ENCODE data around the gene SMIM44.

Gene SMIM44

DNA sequence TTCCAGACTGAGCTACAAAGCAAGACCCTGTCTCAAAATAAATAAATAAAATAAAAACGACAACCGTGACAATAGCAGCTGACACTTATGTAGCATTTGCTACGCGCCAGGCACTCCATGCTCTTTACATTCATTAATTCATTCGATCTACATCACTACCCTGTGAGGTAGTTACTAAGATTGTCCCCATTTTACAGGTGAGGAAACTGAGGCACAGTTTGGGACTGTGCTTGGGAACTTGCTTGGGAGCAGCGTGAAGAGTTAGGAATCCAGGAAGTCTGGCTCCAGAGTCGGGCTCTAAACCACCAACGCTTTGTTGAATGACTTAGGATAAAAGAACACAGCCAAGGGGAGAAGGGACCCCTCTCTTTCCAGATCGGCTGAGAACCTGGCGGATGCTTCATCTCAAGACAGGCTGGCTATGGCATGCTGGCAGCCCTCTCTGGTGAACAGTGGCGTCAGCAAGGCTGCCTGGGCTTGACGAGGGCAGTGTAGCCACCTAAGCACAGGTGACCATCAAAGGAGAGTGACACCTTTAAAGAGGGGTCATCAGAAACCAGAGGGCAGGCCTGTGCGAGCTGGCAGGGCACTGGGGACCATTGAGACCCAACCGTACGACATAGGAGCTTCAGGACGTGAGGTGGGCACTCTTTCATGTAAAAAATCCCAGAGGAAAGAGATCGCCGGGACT, 16.6 kb upstream of the SMIM44 start:
- no peak for DNase-seq

DNA sequence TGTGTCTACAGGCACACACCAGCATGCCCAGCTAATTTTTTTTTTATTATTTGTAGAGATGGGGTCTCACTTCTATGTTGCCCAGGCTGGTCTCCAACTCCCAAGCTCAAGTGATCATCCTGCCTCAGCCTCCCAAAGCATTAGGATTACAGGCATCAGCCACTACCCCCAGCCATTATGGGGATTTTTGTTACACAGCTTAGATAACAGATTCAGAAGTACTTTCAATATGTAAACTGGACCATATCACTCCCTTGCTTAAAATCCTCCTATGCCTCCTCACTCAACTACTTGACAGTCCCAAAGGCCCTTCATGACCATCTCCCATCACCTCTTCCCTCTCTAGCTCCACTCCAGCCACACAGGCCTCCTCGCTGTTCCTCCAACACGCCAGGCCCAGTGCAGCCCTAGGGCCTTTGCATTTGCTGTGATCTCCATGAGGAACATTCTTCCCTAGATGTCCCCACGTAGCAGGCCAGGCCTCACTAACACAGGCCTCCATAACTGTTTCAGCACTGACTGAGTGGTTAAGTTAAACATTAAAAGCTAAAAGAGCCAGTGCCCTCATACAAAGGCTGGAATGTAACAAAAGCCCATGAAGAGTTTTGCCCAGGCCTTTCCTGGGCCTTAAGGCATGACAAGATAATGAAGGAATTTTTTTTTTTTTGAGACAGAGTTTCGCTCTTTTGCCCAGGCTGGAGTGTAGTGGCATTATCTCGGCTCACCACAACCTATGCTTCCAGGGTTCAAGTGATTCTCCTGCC, 14.7 kb upstream of the SMIM44 start:
- DNase-seq, result no peak

DNA sequence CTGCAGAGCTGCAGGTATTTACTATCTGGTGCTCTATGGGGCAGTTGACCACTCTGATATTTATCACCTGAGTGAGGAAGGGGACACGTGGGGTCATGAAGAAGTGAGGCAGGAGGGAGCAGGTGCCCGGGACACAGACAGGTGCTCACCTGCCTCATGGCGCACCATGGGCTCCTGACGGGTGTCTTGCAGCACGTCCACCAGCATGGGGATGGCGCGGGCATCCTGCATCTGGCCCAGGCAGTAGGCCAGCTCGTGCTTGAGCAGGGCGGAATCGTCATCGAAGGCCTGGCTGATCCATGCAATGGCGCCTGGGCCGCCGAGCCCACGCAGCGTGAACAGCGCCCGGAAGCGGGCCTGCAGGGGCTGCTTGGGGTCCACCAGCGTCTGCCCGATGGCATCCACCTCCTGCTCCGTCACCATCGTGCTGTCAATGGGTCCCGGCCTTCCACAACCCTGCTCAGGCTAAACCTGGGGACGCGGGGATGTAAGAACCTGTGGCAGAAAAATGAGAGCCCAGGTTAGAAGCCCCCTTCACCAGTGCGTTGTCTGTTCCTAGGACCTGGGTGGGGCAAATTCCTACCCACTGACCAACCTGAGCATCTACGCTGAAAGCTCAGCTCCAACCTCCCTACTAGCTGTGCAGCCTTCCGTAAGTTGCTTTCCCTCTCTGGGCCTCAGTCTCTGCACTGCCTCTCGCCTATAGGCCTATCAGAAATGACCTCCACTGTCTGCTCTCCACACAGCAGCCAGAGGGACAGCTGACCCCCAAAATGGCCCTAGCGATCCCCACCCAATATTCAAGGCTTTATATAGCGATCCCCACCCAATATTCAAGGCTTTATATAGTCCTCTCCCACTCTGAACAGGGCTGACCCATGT, 13.4 kb upstream of the SMIM44 start:
- DNase-seq, result no peak

DNA sequence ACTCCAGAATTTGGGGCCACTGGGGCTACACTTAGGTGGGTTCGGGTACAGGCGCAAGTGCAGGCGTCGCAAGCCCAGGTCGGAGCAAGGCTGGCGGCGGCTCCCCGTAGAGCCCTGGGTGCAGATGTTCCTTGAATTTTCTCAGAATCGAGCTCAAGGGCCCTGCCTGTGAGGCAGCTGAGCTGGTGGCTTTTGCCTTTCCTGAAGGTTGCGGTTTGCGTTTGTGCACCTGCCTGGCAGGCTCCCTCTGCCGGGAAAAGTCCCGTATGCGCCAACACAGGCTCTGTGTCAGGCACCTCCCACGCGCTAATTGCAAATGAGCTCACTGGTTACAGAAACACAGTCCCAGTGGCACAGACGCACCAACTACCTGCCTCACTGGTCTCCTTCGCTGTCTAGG, 11.3 kb upstream of the SMIM44 start:
- DNase-seq, result no peak

DNA sequence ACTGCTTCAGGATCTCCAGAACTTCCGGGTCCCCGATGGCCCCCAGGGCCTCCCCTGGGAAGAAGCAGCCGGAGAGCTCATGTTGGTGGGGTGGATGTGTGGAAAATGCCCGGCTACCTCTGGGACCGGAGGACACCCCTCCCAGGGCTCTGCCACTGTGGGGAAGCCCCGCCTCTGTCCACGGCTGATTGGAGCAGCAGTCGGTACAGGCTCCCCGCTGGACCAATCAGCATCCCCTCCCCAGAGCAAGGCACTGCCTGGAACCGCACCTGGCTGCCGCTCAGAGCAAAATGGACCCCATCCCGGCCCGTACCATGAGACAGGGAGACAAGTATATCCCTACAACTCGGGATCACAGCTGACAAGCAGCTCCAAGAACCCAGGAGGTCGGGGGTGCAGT, 10.8 kb upstream of the SMIM44 start:
- no peak for DNase-seq

DNA sequence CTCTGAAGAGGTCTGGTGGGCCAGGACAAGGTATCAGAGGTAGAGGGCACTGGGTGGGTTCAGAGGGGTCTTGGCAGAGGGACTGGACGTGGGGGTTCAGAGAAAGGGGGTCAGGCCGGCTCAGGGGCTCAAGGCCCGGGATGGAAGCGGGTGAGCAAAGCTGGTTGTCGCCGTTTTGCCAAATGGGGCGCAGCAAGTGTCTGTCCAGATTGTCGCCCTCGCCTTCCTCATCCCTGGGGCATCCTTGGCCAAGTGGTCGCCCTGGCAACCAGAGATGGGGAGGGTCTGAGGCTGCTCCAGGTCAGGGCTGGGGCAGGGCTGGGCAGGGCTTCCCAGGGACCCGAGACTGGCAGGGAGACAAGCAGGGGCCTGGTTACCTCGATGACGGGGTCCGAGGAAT, 10.4 kb upstream of the SMIM44 start:
- no peak for DNase-seq

DNA sequence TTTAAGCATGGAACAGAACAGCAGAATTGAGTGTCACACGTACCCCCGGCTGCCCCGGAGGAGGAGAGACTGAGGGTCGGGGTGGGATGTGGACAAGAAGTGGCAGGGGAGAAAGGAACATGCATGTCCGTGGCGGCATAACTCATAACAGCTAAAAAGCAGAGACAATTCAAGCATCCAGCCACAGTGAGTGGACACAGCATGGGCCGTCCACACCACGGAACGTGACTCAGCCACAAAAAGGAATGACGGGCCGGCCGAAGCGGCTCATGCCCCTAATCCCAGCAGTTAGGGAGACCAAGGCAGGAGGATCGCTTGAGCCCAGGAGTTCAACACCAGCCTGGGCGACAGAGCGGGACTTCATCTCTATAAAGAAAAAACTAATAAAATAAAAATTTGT, 9.7 kb upstream of the SMIM44 start:
- no peak for DNase-seq

- no peak for DNase-seq
These were observed 9.0 kb upstream of the SMIM44 start for GRCh38 chr19:3492131-3492839.

DNA sequence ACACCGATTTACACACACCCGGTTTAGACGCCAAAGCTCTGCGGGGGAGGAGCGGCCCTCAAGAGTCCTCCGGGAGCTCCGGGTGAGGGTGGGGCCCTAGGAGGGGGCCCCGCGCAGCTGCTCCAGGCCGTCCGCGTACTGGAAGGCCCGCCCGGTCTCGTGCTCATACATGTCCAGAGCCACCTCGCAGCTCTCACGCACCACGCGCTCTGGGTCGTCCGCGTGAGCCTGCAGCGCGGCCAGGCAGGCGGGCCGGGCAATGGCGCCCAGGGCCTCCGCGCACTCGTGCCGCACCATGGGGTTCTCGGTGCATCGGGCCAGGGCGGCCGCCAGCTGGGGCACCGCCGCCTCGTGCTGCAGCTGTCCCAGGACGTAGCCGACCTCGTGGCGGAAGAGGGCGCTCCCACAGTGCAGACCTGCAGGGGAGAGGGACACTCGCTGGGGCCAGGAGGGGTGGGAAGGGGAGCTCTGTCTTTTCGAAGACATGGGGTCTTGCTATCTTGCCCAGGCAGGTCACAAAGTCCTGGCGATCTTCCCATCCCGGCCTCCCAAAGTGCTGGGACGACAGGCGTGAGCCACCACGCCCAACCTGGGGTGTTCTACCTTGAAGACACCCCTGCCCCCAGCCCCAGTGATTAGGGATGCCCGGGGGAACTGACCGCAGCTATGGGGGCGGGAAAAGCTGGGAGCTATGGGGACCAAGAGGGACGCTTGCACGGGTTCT, 8.3 kb upstream of the SMIM44 start:
- DNase-seq, result no peak

GRCh38 chr19:3482507-3483225, 575 bp downstream of the SMIM44 start:
- DNase-seq, result no peak

DNA sequence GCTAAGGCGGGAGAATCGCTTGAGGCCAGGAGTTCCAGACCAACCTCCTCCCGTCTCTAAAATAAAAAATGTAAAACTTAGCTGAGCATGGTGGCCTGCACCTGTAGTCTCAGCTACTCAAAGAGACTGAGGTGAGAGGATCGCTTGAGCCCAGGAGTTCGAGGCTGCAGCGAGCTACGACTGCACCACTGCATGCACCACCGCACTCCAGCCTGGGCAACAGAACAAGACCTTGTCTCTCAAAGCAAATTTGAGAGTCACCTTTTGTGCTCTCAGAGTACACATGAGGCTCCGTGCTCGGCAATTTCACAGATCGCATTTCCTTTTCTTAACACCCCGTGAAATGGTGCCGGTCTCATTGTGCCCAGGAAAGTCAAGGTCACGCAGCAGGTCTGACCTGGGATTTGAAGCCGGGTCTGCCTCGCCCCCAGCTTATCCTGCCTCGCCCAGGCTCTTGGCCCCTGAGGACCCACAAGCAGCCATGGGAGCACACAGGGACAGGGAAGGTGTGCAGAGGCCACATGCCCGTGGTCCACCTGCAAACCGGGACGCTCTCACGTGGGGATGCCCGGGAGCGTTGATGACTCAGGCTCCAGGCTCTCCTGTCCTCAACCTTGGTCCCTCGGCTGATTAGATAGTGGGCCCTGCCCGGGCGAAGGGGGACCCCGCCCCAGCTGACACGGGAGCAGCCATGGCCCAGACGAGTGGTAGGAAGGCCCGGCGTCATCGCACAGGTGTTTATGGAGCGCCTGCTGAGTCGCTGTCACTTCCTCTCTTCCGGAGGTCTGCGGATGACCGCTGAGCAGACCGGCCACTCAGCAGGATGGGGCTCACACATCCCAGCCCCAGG, 1.8 kb downstream of the SMIM44 start:
- DNase-seq, result no peak

DNA sequence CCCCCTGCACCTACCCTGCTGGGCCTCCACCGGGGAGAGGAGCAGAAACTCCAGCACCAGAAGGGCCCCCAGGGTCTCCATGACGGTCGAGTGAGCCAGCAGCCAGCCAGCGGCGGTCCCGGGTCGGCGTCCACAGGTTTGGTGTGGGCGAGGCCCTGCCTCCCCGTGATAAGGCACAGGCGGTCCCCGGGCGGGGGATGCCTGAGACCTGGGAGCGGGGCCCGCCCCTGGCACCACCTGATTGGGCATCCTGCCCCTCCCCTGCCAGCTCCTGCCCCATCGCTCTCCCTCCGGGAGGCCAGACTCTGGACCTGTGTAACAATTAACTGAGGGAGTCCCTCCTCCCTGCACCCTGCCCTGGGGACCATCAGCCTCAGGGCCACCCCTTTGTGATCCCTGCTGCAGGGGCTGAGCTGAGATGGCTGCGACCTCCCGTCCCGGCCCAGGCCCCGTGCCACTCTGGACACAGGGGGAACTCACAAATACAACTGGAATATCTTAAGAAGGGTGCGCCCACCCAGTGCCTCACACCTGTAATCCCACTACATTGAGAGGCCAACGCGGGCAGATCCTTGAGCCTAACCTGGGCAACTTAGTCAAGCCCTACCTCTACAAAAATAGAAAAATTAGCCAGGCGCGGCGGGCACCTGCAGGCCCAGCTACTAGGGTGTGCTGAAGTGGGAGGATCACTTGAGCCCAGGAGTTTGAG, 2.7 kb downstream of the SMIM44 start, which contains the start of gene SMIM24:
SMIM24 (minus strand) TSS at position 143 of the 709 bp plus-strand sequence; CDS start at position 81, 62 bp downstream.
- DNase-seq, result no peak

GRCh38 chr19:3479834-3480215, 3.4 kb downstream of the SMIM44 start:
- no peak for DNase-seq

- DNase-seq, result no peak
These were observed 3.9 kb downstream of the SMIM44 start for GRCh38 chr19:3479177-3479833.

DNA sequence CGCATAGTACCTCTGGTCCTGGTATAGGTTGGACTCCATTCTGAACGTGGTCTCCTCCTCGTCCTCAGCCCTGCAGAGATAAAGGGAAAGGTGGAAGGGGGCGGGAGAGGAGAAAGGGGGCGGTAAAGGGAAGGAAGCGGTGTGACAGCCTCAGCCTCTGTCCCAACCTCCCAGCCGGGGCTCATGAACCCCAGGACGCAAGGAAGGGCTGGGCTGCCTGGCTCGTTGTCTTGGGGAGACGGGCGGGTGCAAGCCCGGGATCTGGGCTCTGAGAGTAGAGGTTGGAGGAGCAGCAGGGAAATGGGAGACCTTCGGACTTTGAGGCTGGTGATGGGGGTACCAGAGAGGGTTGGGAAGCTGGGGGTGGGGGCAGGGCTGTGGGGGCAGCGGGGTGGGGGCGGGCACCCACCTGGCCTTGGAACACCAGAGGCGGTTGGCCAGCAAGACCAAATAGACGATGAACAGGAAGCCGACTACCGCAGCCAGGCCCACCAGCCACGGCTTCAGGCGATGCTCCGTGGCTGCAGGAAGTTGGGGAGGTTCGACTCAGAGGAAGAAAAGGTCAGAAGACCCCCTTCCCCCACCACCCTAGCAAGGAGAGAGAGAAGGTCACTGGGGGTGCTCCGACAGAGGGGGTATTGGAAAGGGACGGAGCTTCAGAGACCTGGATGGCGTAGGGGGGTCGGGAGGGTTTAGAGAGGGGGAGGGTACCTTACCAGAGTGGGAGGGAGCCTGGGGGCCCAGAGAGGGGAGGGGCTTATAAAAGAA, 4.6 kb downstream of the SMIM44 start:
- DNase-seq, result no peak

- no peak for DNase-seq
These were observed 5.3 kb downstream of the SMIM44 start for GRCh38 chr19:3477951-3478350.

DNA sequence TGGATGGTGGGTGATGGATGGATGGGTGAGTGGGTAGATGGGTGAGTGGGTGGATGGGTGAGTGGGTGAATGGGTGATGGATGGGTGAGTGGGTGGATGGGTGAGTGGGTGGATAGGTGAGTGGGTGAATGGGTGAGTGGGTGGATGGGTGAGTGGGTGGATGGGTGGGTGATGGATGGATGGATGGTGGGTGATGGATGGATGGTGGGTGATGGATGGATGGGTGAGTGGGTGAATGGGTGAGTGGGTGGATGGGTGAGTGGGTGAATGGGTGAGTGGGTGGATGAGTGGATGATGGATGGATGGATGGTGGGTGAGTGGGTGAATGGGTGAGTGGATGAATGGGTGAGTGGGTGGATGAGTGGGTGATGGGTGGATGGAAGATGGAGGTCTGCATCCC, 5.7 kb downstream of the SMIM44 start:
- DNase-seq, result no peak

DNA sequence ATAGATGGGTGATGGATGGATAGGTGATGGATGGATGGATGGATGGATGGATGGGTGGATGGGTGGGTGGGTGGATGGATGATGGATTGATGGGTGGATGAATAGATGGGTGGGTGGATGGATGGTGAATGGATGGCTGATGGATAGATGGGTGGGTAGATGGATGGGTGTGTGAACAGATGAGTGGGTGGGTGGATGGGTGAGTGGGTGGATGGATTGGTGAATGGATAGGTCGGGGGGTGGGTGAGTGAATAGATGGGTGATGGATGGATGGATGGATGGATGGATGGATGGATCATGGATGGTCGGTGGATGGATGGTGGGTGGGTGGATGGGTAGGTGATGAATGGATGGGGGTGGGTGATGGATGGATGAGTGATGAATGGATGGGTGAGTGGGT, 6.4 kb downstream of the SMIM44 start:
- DNase-seq, result no peak
